Adrenal gland (tissue), 12 donors: Measurements from ENCODE around the gene BRMS1. TPM values are rescaled to one million over a fixed set of nuclear protein-coding genes. Genes with fewer than 3 reads are reported as not detected.
"Not testable (repeated sequence)": the region's sequence is repeated elsewhere in the genome, so short reads cannot be mapped to it uniquely, and the experiment has no call there.

Experiments
- DNase-seq, 7 donors: peaks; one replicate each; pipeline ENCODE4 v3.0.0-alpha.2; 2019 to 2020
- H3K27ac ChIP-seq, 5 donors: fragments of 200-600 bp; sonication (generic) in 4 of 5; 1 replicate in 3 of 5; 2 replicates in 2 of 5; pipeline versions ENCODE4 v1.5.1 to v1.8.0; 2016 to 2020; ENCODE audit warnings: mild to moderate bottlenecking in 1 of 5
- H3K27me3 ChIP-seq: fragments of 200-600 bp; 2 replicates; pipeline ENCODE4 v1.8.0; 2021
- H3K36me3 ChIP-seq, 2 donors: fragments of 200-600 bp; replicated peaks in 1 of 2; 1 replicate in 1 of 2; 2 replicates in 1 of 2; pipeline versions ENCODE4 v1.5.1 to v1.8.0; 2018 to 2022
- H3K4me1 ChIP-seq, 2 donors: fragments of 200-600 bp; replicated peaks in 1 of 2; 1 replicate in 1 of 2; 2 replicates in 1 of 2; pipeline versions ENCODE4 v1.5.1 to v1.8.0; 2018 to 2021
- H3K4me3 ChIP-seq, 4 donors: fragments of 200-600 bp; sonication (generic) in 3 of 4; one replicate each; pipeline ENCODE4 v1.5.1; 2016 to 2018
- H3K9me3 ChIP-seq, 3 donors: fragments of 200-600 bp; sonication (generic) in 1 of 3; replicated peaks in 1 of 3; 1 replicate in 2 of 3; 2 replicates in 1 of 3; pipeline versions ENCODE4 v1.5.1 to v1.8.0; 2016 to 2021
- CTCF ChIP-seq, 6 experiments: fragments of 450-650 bp in 4 of 6; fragments of 200-600 bp in 2 of 6; sonication (generic) in 1 of 6; IDR thresholded peaks; 1 replicate in 5 of 6; 2 replicates in 1 of 6; pipeline versions ENCODE4 v1.5.1 to v1.8.0; 2016 to 2021; ENCODE audit warnings: antibody characterized with exemption in 6 of 6, mild to moderate bottlenecking in 2 of 6, moderate library complexity in 1 of 6
- POLR2A ChIP-seq, 2 donors: fragments of 450-650 bp; IDR thresholded peaks; one replicate each; pipeline ENCODE4 v1.6.1; 2017; ENCODE audit warnings: antibody characterized with exemption in 2 of 2, mild to moderate bottlenecking in 2 of 2, moderate library complexity in 1 of 2
- WGBS, 4 donors: extraction: QIAGEN DNeasy Blood & Tissue Kit in 2 of 4; methylation state at CpG; one replicate each; pipeline versions ENCODE4 v1.1.5 to v1.1.7; 2013 to 2017; 5-methylcytosine and 5-hydroxymethylcytosine counted together
- intact Hi-C, 2 donors: fragments of 100-400 bp; cut with DNase I; formaldehyde crosslinking; loops; one replicate each; pipeline versions ENCODE4 v1.14.1 to v1.15.0; 2022 to 2023
- polyA plus RNA-seq, 3 donors: library from polyadenylated mRNA; stranded (reverse); fragments of 200-250 nt in 2 of 3; fragments of 350-450 nt in 1 of 3; fragmentation: Illumina TruSeq in 1 of 3; extraction: RNeasy Lipid Tissue Mini Kit (QIAGEN cat#74804) in 1 of 3; gene quantifications; one replicate each; pipeline ENCODE4 v1.2.3, GENCODE V29; 2013 to 2014
- total RNA-seq, 9 donors: library from RNA; depleted of rRNA in 4 of 9; stranded (reverse); fragments of >200 nt in 4 of 9; fragments of 120-200 nt in 1 of 9; fragmentation: NEBNext Ultra II Directional in 1 of 9; extraction: Animal tissue kit (Norgen Biotek cat#: 25700) in 1 of 9; gene quantifications; one replicate each; pipeline versions ENCODE4 v1.1.0 to v1.2.4, GENCODE V29; 2013 to 2023
- donor health status: healthy with polysubstance abuse.
- donor health status: Bipolar disorder and iron deficiency.
- donor health status: DM: yes; HTN: yes; CAD: no.
- donor health status: DM: no; HTN: no; CAD: no.
- donor health status: DM: no; HTN: no; CAD: no.
- donor health status: DM: yes; HTN: yes; CAD: no.

BRMS1 gene
- total and polyA plus RNA-seq, 12 donors = 22.4 to 55.3 (median 41.7) TPM

GRCh38 chr11:66311470-66311964 lies 33.4 kb downstream of the BRMS1 start:
- intact Hi-C loops = no loop called here

DNA sequence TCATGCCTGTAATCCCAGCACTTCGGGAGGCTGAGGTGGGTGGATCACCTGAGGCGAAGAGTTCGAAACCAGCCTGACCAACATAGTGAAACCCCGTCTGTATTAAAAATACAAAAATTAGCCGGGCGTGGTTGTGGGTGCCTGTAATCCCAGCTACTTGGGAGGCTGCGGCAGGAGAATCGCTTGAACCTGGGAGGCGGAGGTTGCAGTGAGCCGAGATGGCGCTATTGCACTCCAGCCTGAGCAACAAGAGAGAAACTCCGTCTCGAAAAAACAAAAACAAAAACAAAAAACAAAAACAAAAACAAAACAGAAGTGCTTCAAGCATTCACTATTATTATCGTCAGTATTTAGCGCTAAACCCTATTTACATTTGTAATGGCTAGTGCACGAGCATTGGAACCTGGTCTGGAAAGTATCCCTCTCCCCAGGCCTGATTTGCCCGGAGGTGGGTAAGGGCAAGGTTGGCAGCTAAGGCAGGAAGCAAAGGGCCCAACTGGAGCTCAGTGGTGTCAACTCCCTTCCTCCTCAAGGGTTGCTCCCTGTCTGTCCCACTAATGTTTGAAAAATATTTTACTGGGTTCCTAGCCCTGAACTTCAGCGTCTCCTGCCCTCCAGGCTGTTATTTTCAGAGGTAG lies 34.0 kb downstream of the BRMS1 start:
- H3K9me3 ChIP-seq, H3K4me3 ChIP-seq, intact Hi-C loops, H3K4me1 ChIP-seq, H3K27ac ChIP-seq, DNase-seq, H3K27me3 ChIP-seq, H3K36me3 ChIP-seq: not testable (repeated sequence)
- 80 to 88% (median 86%) methylated on average over 18 of the region's 18 CpGs for WGBS, 4 donors

More at GRCh38 chr11:66311470-66311964, 33.4 kb downstream of the BRMS1 start:
- DNase-seq = no peak
- no peaks in the 10 kb centered on the region for H3K27me3 ChIP-seq
- H3K4me3 ChIP-seq = peak overlapping the region in 2 of 4 donors; percentile 36 to 57
- no peak for TF ChIP-seq POLR2A (IDR thresholded peaks at IDR 0.05)
- peak in 1 of 6 experiments; percentile 83 for TF ChIP-seq CTCF (IDR thresholded peaks at IDR 0.05)
- no peaks in the 10 kb centered on the region for H3K9me3 ChIP-seq
- no peaks in the 10 kb centered on the region for H3K36me3 ChIP-seq
- peaks cover 6 to 7% of the 10 kb centered on the region in 2 donors for H3K4me1 ChIP-seq
- H3K27ac ChIP-seq = peak overlapping the region; percentile 67 to 91 (median 81)
- 14 to 43% (median 30%) methylated on average over 17 to 26 of the region's 26 CpGs for WGBS, 4 donors

- 41 to 77% (median 71%) methylated on average over 5 to 8 of the region's 8 CpGs for WGBS, 4 donors
- TF ChIP-seq POLR2A (IDR thresholded peaks at IDR 0.05) = no peak
- no peak for TF ChIP-seq CTCF (IDR thresholded peaks at IDR 0.05)
These were observed 34.6 kb downstream of the BRMS1 start for GRCh38 chr11:66310324-66310723.

DNA sequence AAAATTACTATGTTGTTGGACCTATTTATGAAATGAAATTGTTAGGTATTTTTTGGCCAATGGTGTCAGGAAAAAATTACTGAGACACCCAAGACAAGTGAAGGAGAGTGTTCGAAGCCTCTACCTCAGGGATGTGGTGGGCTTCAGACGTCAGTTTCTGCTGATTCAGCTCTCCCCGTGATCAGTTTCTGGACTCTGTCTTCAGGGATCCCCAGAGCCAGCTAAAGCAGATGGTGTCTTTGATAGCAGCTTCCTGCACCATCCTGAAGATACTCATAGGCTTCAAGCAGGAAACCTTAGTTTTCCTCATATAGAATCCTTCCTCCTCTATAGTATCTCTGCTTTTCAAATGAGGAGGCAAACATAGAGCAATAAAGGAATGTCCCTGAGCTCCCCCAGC lies 35.4 kb downstream of the BRMS1 start:
- peaks cover 6 to 7% of the 10 kb centered on the region in 2 donors for H3K4me1 ChIP-seq
- WGBS, 4 donors = 42 to 49% (median 47%) methylated on average over 3 of the region's 3 CpGs
- no peaks in the 10 kb centered on the region for H3K27me3 ChIP-seq
- no peak for TF ChIP-seq CTCF (IDR thresholded peaks at IDR 0.05)
- TF ChIP-seq POLR2A (IDR thresholded peaks at IDR 0.05) = no peak
- no peak overlapping the region for H3K4me3 ChIP-seq
- no peak overlapping the region for H3K27ac ChIP-seq
- H3K9me3 ChIP-seq = no peaks in the 10 kb centered on the region
- DNase-seq = no peak
- intact Hi-C loops = loop anchor here in 1 of 2 donors (5.0 kb wide), 1 partner anchor 33 kb away; no protein-coding TSS in a partner anchor
- no peaks in the 10 kb centered on the region for H3K36me3 ChIP-seq

More at GRCh38 chr11:66310324-66310723, 34.6 kb downstream of the BRMS1 start:
- no peaks in the 10 kb centered on the region for H3K27me3 ChIP-seq
- H3K4me1 ChIP-seq = peaks cover 6 to 7% of the 10 kb centered on the region in 2 donors
- no peaks in the 10 kb centered on the region for H3K36me3 ChIP-seq
- no peak overlapping the region for H3K4me3 ChIP-seq
- H3K27ac ChIP-seq = no peak overlapping the region
- H3K9me3 ChIP-seq = no peaks in the 10 kb centered on the region
- no peak for DNase-seq
- intact Hi-C loops = no loop called here

GRCh38 chr11:66302656-66303055 lies 42.2 kb downstream of the BRMS1 start:
- TF ChIP-seq POLR2A (IDR thresholded peaks at IDR 0.05) (no peak), CTCF (IDR thresholded peaks at IDR 0.05) (no peak)
- H3K36me3 ChIP-seq = no peaks in the 10 kb centered on the region
- H3K27ac ChIP-seq = no peak overlapping the region
- H3K4me1 ChIP-seq = no peaks in the 10 kb centered on the region
- no peak overlapping the region for H3K4me3 ChIP-seq
- no peaks in the 10 kb centered on the region for H3K27me3 ChIP-seq
- 73 to 78% (median 77%) methylated on average over 12 of the region's 12 CpGs for WGBS, 4 donors
- no peak for DNase-seq
- H3K9me3 ChIP-seq = no peaks in the 10 kb centered on the region
- intact Hi-C loops = no loop called here
